Mesenchymal stem cell (in vitro differentiated cells and primary cell): Measurements from ENCODE around the gene FSD1L.

Experiments used
- DNase-seq: peaks from one replicate; pipeline ENCODE4 v3.0.0-alpha.2; 2013
- H2AFZ ChIP-seq: one replicate; pipeline ENCODE4 v1.6.1; 2013; ENCODE audit warnings: low read depth, mild to moderate bottlenecking, control low read depth, inconsistent platforms, low read length, moderate library complexity
- H2AK5ac ChIP-seq: 2 replicates; pipeline ENCODE4 v1.6.1; 2013; ENCODE audit warnings: low read length, moderate library complexity, mild to moderate bottlenecking, inconsistent platforms; ENCODE audit not compliant: severe bottlenecking
- H2BK120ac ChIP-seq: one replicate; pipeline ENCODE4 v1.6.1; 2013; ENCODE audit warnings: low read depth, mild to moderate bottlenecking, inconsistent platforms, low read length, moderate library complexity
- H2BK12ac ChIP-seq, 2 experiments: one replicate each; pipeline ENCODE4 v1.6.1; 2013; ENCODE audit warnings: inconsistent platforms in 2 of 2, low read length in 2 of 2, mild to moderate bottlenecking in 2 of 2, moderate library complexity in 2 of 2, control low read depth in 1 of 2
- H2BK15ac ChIP-seq: one replicate; pipeline ENCODE4 v1.6.1; 2013; ENCODE audit warnings: mild to moderate bottlenecking, low read depth, inconsistent platforms; ENCODE audit not compliant: poor library complexity, severe bottlenecking
- H2BK5ac ChIP-seq: 2 replicates; pipeline ENCODE4 v1.6.1; 2013; ENCODE audit warnings: low read depth, mild to moderate bottlenecking, low read length, control low read depth, inconsistent platforms; ENCODE audit not compliant: poor library complexity, severe bottlenecking
- H3K14ac ChIP-seq, 2 experiments: one replicate each; pipeline ENCODE4 v1.6.1; 2013; ENCODE audit warnings: inconsistent platforms in 2 of 2, low read length in 2 of 2, control low read depth in 1 of 2, mild to moderate bottlenecking in 1 of 2, moderate library complexity in 1 of 2
- H3K18ac ChIP-seq, 2 experiments: one replicate each; pipeline ENCODE4 v1.6.1; 2013; ENCODE audit warnings: inconsistent platforms in 2 of 2, low read length in 2 of 2, control low read depth in 1 of 2, low read depth in 1 of 2, mild to moderate bottlenecking in 1 of 2
- H3K23ac ChIP-seq, 2 experiments: one replicate each; pipeline ENCODE4 v1.6.1; 2013; ENCODE audit warnings: inconsistent platforms in 2 of 2, low read length in 2 of 2, mild to moderate bottlenecking in 2 of 2, moderate library complexity in 2 of 2, control low read depth in 1 of 2
- H3K27ac ChIP-seq: 2 replicates; pipeline ENCODE4 v1.5.1; 2013; ENCODE audit warnings: mild to moderate bottlenecking, moderate library complexity, low read length, control low read depth, inconsistent platforms; ENCODE audit not compliant: poor library complexity, severe bottlenecking
- H3K27me3 ChIP-seq, 2 experiments: 2 replicates each; pipeline versions ENCODE4 v1.6.1 to v1.7.0; 2013; ENCODE audit warnings: low read length in 2 of 2, mild to moderate bottlenecking in 2 of 2, moderate library complexity in 2 of 2, control low read depth in 1 of 2, inconsistent platforms in 1 of 2; ENCODE audit not compliant: control insufficient read depth in 1 of 2, insufficient read depth in 1 of 2
- H3K36me3 ChIP-seq, 2 experiments: 2 replicates each; pipeline versions ENCODE4 v1.6.1 to v1.7.0; 2013; ENCODE audit warnings: low read length in 2 of 2, control low read depth in 1 of 2, inconsistent platforms in 1 of 2, low read depth in 1 of 2, mild to moderate bottlenecking in 1 of 2; ENCODE audit not compliant: insufficient read depth in 2 of 2, control insufficient read depth in 1 of 2
- H3K4ac ChIP-seq, 2 experiments: one replicate each; pipeline ENCODE4 v1.6.1; 2013; ENCODE audit warnings: inconsistent platforms in 2 of 2, low read length in 2 of 2, mild to moderate bottlenecking in 2 of 2, moderate library complexity in 2 of 2, control low read depth in 1 of 2, low read depth in 1 of 2
- H3K4me1 ChIP-seq: 2 replicates; pipeline ENCODE4 v1.6.1; 2013; ENCODE audit warnings: low read depth, low read length, control low read depth; ENCODE audit not compliant: control insufficient read depth, insufficient read depth
- H3K4me2 ChIP-seq: 2 replicates; pipeline ENCODE4 v1.6.1; 2013; ENCODE audit warnings: low read length, mild to moderate bottlenecking, inconsistent platforms; ENCODE audit not compliant: poor library complexity, severe bottlenecking
- H3K4me3 ChIP-seq, 2 experiments: 2 replicates each; pipeline versions ENCODE4 v1.5.1 to v1.7.0; 2013; ENCODE audit warnings: low read length in 2 of 2, mild to moderate bottlenecking in 2 of 2, control low read depth in 1 of 2, low read depth in 1 of 2; ENCODE audit not compliant: insufficient read depth in 1 of 2
- H3K79me1 ChIP-seq: replicated peaks from 2 replicates; pipeline ENCODE4 v1.6.1; 2013; ENCODE audit warnings: mild to moderate bottlenecking, control low read depth, low read length, inconsistent platforms; ENCODE audit not compliant: poor library complexity, severe bottlenecking
- H3K9ac ChIP-seq: 2 replicates; pipeline ENCODE4 v1.7.0; 2013; ENCODE audit warnings: mild to moderate bottlenecking, low read length, moderate library complexity
- H3K9me3 ChIP-seq: 2 replicates; pipeline ENCODE4 v1.7.0; 2013; ENCODE audit warnings: mild to moderate bottlenecking, low read length; ENCODE audit not compliant: control insufficient read depth
- H4K8ac ChIP-seq: one replicate; pipeline ENCODE4 v1.6.1; 2013; ENCODE audit warnings: inconsistent platforms, mild to moderate bottlenecking, low read length, moderate library complexity
- H4K91ac ChIP-seq: one replicate; pipeline ENCODE4 v1.6.1; 2013; ENCODE audit warnings: mild to moderate bottlenecking, low read length, inconsistent platforms
- WGBS: methylation state at CpG from one replicate; pipeline ENCODE4 v1.1.7; 2013; ENCODE audit warnings: mixed read lengths; 5-methylcytosine and 5-hydroxymethylcytosine counted together

FSD1L gene

DNA sequence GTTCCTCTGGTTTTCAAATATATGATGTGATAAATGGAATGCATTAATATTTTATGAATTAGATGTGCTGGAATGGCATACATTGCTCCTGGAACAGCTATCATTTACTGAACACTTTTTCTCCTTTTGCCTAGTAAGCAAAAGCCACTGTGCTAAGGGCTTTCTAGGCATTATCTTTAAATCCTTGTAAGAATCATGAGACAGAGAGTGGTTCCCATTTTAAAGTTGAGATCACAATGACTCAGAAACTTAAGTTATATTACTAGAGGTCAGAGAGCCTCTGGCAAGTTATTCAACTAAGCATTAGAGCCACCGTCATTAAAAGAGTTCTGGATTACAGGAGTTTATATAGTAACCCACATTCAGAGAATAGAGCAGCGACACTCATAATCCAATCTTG is 26.7 kb upstream of the FSD1L start:
- no peak overlapping the region for H4K8ac ChIP-seq
- no peak overlapping the region for H3K23ac ChIP-seq
- no peak overlapping the region for H2BK15ac ChIP-seq
- H3K4me2 ChIP-seq: no peak overlapping the region
- no peak for DNase-seq
- H3K36me3 ChIP-seq: no peaks in the 10 kb centered on the region
- no peak overlapping the region for H4K91ac ChIP-seq
- H3K18ac ChIP-seq: no peak overlapping the region
- no peak overlapping the region for H2BK120ac ChIP-seq
- H3K4me3 ChIP-seq: no peak overlapping the region
- H3K4me1 ChIP-seq: peaks cover 1% of the 10 kb centered on the region
- H3K14ac ChIP-seq: no peak overlapping the region
- H2BK12ac ChIP-seq: no peak overlapping the region
- H3K79me1 ChIP-seq: no peaks in the 10 kb centered on the region
- H3K9ac ChIP-seq: no peak overlapping the region
- H2BK5ac ChIP-seq: no peak overlapping the region
- H2AFZ ChIP-seq: no peak overlapping the region
- no peak overlapping the region for H3K4ac ChIP-seq
- no peaks in the 10 kb centered on the region for H3K27me3 ChIP-seq
- no peaks in the 10 kb centered on the region for H3K9me3 ChIP-seq
- H3K27ac ChIP-seq: no peak overlapping the region
- 92% methylated on average over 2 of the region's 2 CpGs for WGBS
- H2AK5ac ChIP-seq: no peak overlapping the region

DNA sequence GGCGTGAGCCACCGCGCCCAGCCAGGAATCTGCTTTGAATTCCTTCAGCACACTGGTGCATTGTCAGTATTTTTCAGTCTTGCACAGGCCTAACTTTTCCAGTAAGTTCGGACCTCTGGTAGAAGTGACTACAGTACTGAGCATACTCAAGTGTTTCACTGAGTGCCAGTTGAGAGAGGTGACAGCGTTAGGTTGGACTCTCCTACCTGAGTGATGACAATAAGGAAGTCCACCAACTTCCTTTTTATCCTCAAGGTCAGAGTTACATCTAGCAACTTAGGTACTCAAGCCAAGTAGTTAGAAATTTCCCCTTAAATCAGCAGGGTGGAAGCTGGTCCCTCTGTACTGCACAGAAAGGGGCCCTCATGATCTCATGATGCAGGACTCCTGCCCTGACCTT is 26.0 kb upstream of the FSD1L start:
- Histone ChIP-seq H2BK12ac (no peak overlapping the region), H2BK5ac (no peak overlapping the region), H3K4me1 (peaks cover 1% of the 10 kb centered on the region), H3K4me2 (no peak overlapping the region), H3K27ac (no peak overlapping the region), H2AK5ac (no peak overlapping the region), H3K36me3 (no peaks in the 10 kb centered on the region), H3K4me3 (no peak overlapping the region), H3K9ac (no peak overlapping the region), H3K23ac (no peak overlapping the region), H3K27me3 (no peaks in the 10 kb centered on the region), H3K79me1 (no peaks in the 10 kb centered on the region), H3K18ac (no peak overlapping the region), H4K91ac (no peak overlapping the region), H3K4ac (no peak overlapping the region), H3K9me3 (no peaks in the 10 kb centered on the region), H3K14ac (no peak overlapping the region), H2BK15ac (no peak overlapping the region), H2AFZ (no peak overlapping the region), H2BK120ac (no peak overlapping the region), H4K8ac (no peak overlapping the region)
- WGBS: 100% methylated on average over 5 of the region's 5 CpGs
- no peak for DNase-seq

DNA sequence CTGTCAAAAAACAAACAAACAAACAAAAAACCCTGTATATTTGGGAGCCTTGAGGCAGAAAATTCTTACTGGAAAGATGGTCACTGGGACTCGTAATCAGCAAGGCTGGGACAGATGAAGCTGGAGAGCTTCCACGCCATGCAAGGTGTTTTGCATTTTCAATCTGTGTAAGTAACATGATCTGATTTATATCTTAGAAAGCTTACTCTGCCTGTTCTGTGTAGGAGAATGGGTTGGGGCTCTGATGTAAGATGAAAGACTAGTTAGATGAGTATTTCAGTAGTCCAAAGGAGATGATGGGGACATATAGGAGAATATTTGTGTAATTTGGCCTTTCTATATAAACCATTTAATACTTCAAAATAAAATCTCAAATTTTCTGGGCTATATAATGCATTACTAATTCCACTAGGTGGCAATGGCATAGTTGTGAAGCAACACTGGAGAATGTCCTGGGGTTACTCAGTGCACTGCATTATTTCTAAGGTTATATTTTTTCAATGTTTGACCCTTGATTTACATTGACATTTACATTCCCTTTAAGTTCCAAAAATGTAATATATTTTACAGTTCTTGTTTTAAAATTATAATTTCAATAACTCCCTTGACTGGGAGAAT is 21.9 kb upstream of the FSD1L start:
- Histone ChIP-seq H2AK5ac (no peak overlapping the region), H3K4me1 (peaks cover 1% of the 10 kb centered on the region), H3K9me3 (no peaks in the 10 kb centered on the region), H3K4me3 (no peak overlapping the region), H4K8ac (no peak overlapping the region), H3K79me1 (no peaks in the 10 kb centered on the region), H2BK12ac (no peak overlapping the region), H3K36me3 (no peaks in the 10 kb centered on the region), H3K27me3 (no peaks in the 10 kb centered on the region), H3K27ac (no peak overlapping the region), H3K23ac (no peak overlapping the region), H2BK15ac (no peak overlapping the region), H3K9ac (no peak overlapping the region), H3K18ac (no peak overlapping the region), H3K4ac (no peak overlapping the region), H2BK120ac (no peak overlapping the region), H4K91ac (no peak overlapping the region), H3K4me2 (no peak overlapping the region), H2AFZ (peak overlapping the region; percentile 42), H3K14ac (no peak overlapping the region), H2BK5ac (no peak overlapping the region)
- 77% methylated on average over 2 of the region's 2 CpGs for WGBS
- no peak for DNase-seq

DNA sequence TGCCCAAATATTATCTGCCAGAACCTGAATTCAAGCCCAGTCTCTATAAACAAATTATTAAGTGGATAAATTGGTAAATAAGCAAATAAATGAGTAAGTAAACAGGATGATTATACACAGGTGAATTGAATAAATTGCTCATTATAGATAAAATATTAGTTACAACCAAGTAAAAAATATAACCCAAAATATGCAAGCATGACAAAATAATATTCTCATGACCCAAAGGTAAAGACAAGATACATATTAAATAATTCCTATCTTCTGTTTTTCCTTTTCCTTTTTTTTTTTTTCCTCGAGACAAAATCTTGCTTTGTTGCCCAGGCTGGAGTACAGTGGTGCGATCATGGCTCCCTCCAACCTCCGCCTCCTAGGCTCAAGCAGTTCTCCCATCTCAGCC is 21.2 kb upstream of the FSD1L start:
- Histone ChIP-seq H3K23ac (no peak overlapping the region), H2BK15ac (no peak overlapping the region), H3K79me1 (no peaks in the 10 kb centered on the region), H3K36me3 (no peaks in the 10 kb centered on the region), H2AFZ (no peak overlapping the region), H2AK5ac (no peak overlapping the region), H3K9me3 (no peaks in the 10 kb centered on the region), H4K8ac (no peak overlapping the region), H3K14ac (no peak overlapping the region), H3K4me2 (no peak overlapping the region), H3K4me1 (peaks cover 1% of the 10 kb centered on the region), H3K18ac (no peak overlapping the region), H3K9ac (no peak overlapping the region), H3K4ac (no peak overlapping the region), H2BK120ac (no peak overlapping the region), H2BK5ac (no peak overlapping the region), H4K91ac (no peak overlapping the region), H2BK12ac (no peak overlapping the region), H3K4me3 (no peak overlapping the region), H3K27me3 (no peaks in the 10 kb centered on the region), H3K27ac (no peak overlapping the region)
- 76% methylated on average over 2 of the region's 3 CpGs for WGBS
- no peak for DNase-seq
